K562 (cell line): ENCODE data around the gene KSR2. TPM values are rescaled to one million over a fixed set of nuclear protein-coding genes. Genes with fewer than 3 reads are reported as not detected.
A peak's percentile ranks its signal among the peaks of the same experiment; 100 is the strongest.

ENCODE experiments used
- ADNP ChIP-seq: fragments of 200-800 bp; sonication (Bioruptor generic); IDR thresholded peaks from 2 replicates; pipeline ENCODE4 v1.6.1; 2016; ENCODE audit warnings: missing genetic modification characterization, missing compliant biosample characterization
- GTF2F1 ChIP-seq: IDR thresholded peaks from 2 replicates; pipeline ENCODE4 v1.6.1; 2011; ENCODE audit warnings: low read depth, low read length, improper control_type of control experiment
- MLX ChIP-seq, 2 experiments: fragments of 450-650 bp in 1 of 2; sonication (generic) in 1 of 2; formaldehyde crosslinking; conservative IDR thresholded peaks; 2 replicates each; pipeline versions ENCODE4 v1.4.0 to v1.8.1; 2020 to 2022; ENCODE audit warnings: mild to moderate bottlenecking in 1 of 2, missing genetic modification reagents in 1 of 2
- NR4A1 ChIP-seq, 2 experiments: fragments of 250-450 bp in 1 of 2; fragments of 450-650 bp in 1 of 2; sonication (Bioruptor Pico) in 1 of 2; IDR thresholded peaks; 2 replicates each; pipeline versions ENCODE4 v1.4.0 to v1.6.1; 2016 to 2020; ENCODE audit warnings: mild to moderate bottlenecking in 2 of 2, missing compliant biosample characterization in 1 of 2, missing genetic modification characterization in 1 of 2, moderate library complexity in 1 of 2
- ZNF316 ChIP-seq: fragments of 450-650 bp; IDR thresholded peaks from 2 replicates; pipeline ENCODE4 v1.6.1; 2016
- ZNF699 ChIP-seq: fragments of 250-450 bp; sonication (Bioruptor Pico); IDR thresholded peaks from 2 replicates; pipeline ENCODE4 v1.8.0; 2021; ENCODE audit warnings: mild to moderate bottlenecking, moderate library complexity; ENCODE audit not compliant: insufficient replicate concordance
- polyA plus RNA-seq, 8 experiments: library from polyadenylated mRNA; depleted of rRNA in 4 of 8; stranded (reverse) in 5 of 8; unstranded in 3 of 8; fragments of >200 nt; fragmentation: Nextera tagmentation in 2 of 8; fragmentation: Illumina TruSeq in 1 of 8; extraction: Ambion mirVana in 2 of 8; extraction: Trizol in 1 of 8; gene quantifications; 2 replicates each; pipeline versions ENCODE4 v1.2.1 to v1.2.3, GENCODE V29; 2011 to 2014; ENCODE audit warnings: inconsistent platforms in 1 of 8, missing spikeins in 1 of 8
- total RNA-seq, 7 experiments: library from RNA; depleted of rRNA in 6 of 7; stranded (reverse); fragments of >200 nt in 6 of 7; fragmentation: Illumina TruSeq in 2 of 7; extraction: Trizol in 2 of 7; gene quantifications; 2 replicates each; pipeline versions ENCODE4 v1.2.1 to v1.2.3, GENCODE V29; 2011 to 2021; ENCODE audit warnings: low replicate concordance in 1 of 7
- TF ChIP-seq, protein P1 (sequence below): sonication (generic); formaldehyde crosslinking; IDR thresholded peaks from 2 replicates; pipeline ENCODE4 v1.8.0; 2023; ENCODE audit warnings: missing genetic modification reagents, mild to moderate bottlenecking, borderline replicate concordance
- TF ChIP-seq, protein P2 (sequence below): fragments of 200-400 bp; formaldehyde crosslinking; IDR thresholded peaks from 2 replicates; pipeline ENCODE4 v1.6.1; 2017; ENCODE audit warnings: mild to moderate bottlenecking, low read depth, low read length, moderate library complexity

KSR2 gene
- total and polyA plus RNA-seq, 9 of the 15 experiments (the other 6 are each of a cell fraction or from before 2014, with no cell fraction given) = not detected

GRCh38 chr12:117921929-117922777 lies 46.6 kb downstream of the KSR2 start (continued):
- TF ChIP-seq, protein P1, sequence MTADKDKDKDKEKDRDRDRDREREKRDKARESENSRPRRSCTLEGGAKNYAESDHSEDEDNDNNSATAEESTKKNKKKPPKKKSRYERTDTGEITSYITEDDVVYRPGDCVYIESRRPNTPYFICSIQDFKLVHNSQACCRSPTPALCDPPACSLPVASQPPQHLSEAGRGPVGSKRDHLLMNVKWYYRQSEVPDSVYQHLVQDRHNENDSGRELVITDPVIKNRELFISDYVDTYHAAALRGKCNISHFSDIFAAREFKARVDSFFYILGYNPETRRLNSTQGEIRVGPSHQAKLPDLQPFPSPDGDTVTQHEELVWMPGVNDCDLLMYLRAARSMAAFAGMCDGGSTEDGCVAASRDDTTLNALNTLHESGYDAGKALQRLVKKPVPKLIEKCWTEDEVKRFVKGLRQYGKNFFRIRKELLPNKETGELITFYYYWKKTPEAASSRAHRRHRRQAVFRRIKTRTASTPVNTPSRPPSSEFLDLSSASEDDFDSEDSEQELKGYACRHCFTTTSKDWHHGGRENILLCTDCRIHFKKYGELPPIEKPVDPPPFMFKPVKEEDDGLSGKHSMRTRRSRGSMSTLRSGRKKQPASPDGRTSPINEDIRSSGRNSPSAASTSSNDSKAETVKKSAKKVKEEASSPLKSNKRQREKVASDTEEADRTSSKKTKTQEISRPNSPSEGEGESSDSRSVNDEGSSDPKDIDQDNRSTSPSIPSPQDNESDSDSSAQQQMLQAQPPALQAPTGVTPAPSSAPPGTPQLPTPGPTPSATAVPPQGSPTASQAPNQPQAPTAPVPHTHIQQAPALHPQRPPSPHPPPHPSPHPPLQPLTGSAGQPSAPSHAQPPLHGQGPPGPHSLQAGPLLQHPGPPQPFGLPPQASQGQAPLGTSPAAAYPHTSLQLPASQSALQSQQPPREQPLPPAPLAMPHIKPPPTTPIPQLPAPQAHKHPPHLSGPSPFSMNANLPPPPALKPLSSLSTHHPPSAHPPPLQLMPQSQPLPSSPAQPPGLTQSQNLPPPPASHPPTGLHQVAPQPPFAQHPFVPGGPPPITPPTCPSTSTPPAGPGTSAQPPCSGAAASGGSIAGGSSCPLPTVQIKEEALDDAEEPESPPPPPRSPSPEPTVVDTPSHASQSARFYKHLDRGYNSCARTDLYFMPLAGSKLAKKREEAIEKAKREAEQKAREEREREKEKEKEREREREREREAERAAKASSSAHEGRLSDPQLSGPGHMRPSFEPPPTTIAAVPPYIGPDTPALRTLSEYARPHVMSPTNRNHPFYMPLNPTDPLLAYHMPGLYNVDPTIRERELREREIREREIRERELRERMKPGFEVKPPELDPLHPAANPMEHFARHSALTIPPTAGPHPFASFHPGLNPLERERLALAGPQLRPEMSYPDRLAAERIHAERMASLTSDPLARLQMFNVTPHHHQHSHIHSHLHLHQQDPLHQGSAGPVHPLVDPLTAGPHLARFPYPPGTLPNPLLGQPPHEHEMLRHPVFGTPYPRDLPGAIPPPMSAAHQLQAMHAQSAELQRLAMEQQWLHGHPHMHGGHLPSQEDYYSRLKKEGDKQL (CRISPR knock-in tag) = no peak
- no peak for TF ChIP-seq GTF2F1
- TF ChIP-seq NR4A1 (CRISPR knock-in tag; IDR thresholded peaks at IDR 0.05) = no peak
- TF ChIP-seq NR4A1 (tag; IDR thresholded peaks at IDR 0.05) = no peak
- TF ChIP-seq, protein P2, sequence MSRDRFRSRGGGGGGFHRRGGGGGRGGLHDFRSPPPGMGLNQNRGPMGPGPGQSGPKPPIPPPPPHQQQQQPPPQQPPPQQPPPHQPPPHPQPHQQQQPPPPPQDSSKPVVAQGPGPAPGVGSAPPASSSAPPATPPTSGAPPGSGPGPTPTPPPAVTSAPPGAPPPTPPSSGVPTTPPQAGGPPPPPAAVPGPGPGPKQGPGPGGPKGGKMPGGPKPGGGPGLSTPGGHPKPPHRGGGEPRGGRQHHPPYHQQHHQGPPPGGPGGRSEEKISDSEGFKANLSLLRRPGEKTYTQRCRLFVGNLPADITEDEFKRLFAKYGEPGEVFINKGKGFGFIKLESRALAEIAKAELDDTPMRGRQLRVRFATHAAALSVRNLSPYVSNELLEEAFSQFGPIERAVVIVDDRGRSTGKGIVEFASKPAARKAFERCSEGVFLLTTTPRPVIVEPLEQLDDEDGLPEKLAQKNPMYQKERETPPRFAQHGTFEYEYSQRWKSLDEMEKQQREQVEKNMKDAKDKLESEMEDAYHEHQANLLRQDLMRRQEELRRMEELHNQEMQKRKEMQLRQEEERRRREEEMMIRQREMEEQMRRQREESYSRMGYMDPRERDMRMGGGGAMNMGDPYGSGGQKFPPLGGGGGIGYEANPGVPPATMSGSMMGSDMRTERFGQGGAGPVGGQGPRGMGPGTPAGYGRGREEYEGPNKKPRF = no peak
- no peak for TF ChIP-seq ZNF699 (CRISPR knock-in tag)
- TF ChIP-seq ZNF316 = peak; percentile 57; the same call in 1 of the 2 replicates
- TF ChIP-seq ADNP (tag) = no peak
- no peak for TF ChIP-seq MLX (CRISPR knock-in tag; conservative IDR thresholded peaks at IDR 0.05)
